Smooth muscle cell (in vitro differentiated cells): ENCODE data around the gene ARGLU1. TPM values are rescaled to one million over a fixed set of nuclear protein-coding genes. Genes with fewer than 3 reads are reported as not detected.

ENCODE experiments used
- DNase-seq: peaks from one replicate; lab custom pipeline; 2025; ENCODE audit not compliant: unreplicated experiment; lab: John Stamatoyannopoulos, UW
- H2AFZ ChIP-seq: fragments of 200-600 bp; sonication (generic); 2 replicates; pipeline ENCODE4 v1.6.0; 2016; ENCODE audit warnings: antibody characterized with exemption, low read depth, mild to moderate bottlenecking
- H3F3A ChIP-seq: fragments of 200-600 bp; sonication (generic); 2 replicates; pipeline ENCODE4 v1.6.0; 2017; ENCODE audit warnings: antibody characterized with exemption, low read depth
- H3K27ac ChIP-seq: fragments of 200-600 bp; sonication (generic); 2 replicates; pipeline ENCODE4 v1.5.1; 2016; ENCODE audit warnings: low read depth, mild to moderate bottlenecking
- H3K27me3 ChIP-seq: fragments of 200-600 bp; sonication (generic); 2 replicates; pipeline ENCODE4 v1.6.1; 2016; ENCODE audit warnings: low read depth, mild to moderate bottlenecking
- H3K36me3 ChIP-seq: fragments of 200-600 bp; sonication (generic); 2 replicates; pipeline ENCODE4 v1.5.1; 2016; ENCODE audit warnings: low read depth
- H3K4me1 ChIP-seq: fragments of 200-600 bp; sonication (generic); 2 replicates; pipeline ENCODE4 v1.5.1; 2016; ENCODE audit warnings: low read depth
- H3K4me2 ChIP-seq: fragments of 200-600 bp; sonication (generic); 2 replicates; pipeline ENCODE4 v1.6.0; 2016; ENCODE audit warnings: mild to moderate bottlenecking
- H3K4me3 ChIP-seq: fragments of 200-600 bp; sonication (generic); 2 replicates; pipeline ENCODE4 v1.5.1; 2016; ENCODE audit warnings: mild to moderate bottlenecking
- H3K79me2 ChIP-seq: fragments of 200-600 bp; sonication (generic); 2 replicates; pipeline ENCODE4 v1.6.0; 2016; ENCODE audit warnings: low read depth, mild to moderate bottlenecking
- H3K9ac ChIP-seq: fragments of 200-600 bp; sonication (generic); 2 replicates; pipeline ENCODE4 v1.6.0; 2016; ENCODE audit warnings: low read depth
- H3K9me3 ChIP-seq: fragments of 200-600 bp; sonication (generic); replicated peaks from 2 replicates; pipeline ENCODE4 v1.5.1; 2016; ENCODE audit warnings: low read depth
- H4K20me1 ChIP-seq: fragments of 200-600 bp; sonication (generic); 2 replicates; pipeline ENCODE4 v1.6.0; 2016; ENCODE audit warnings: low read depth
- whole genome bisulfite sequencing: methylation state at CpG from one replicate; pipeline ENCODE4 v1.1.7; 2016; ENCODE audit warnings: low lambda C conversion rate; 5-methylcytosine and 5-hydroxymethylcytosine counted together
- polyA plus RNA-seq: library from polyadenylated mRNA; unstranded; fragments of >200 nt; fragmentation: Nextera tagmentation; extraction: Ambion mirVana; gene quantifications from 2 replicates; pipeline ENCODE4 v1.2.1, GENCODE V29; 2016
- total RNA-seq: library from RNA; depleted of rRNA; stranded (reverse); fragments of >200 nt; gene quantifications from 2 replicates; pipeline ENCODE4 v1.2.3, GENCODE V29; 2014
- TF ChIP-seq, protein P1 (sequence below): fragments of 200-600 bp; sonication (generic); IDR thresholded peaks from 2 replicates; pipeline ENCODE4 v1.5.1; 2017; ENCODE audit warnings: borderline replicate concordance, mild to moderate bottlenecking, antibody characterized with exemption; ENCODE audit not compliant: insufficient read depth, poor library complexity, severe bottlenecking

ARGLU1 gene
- total and polyA plus RNA-seq, 2 experiments from 2014 or later = 36.5 to 43.6 TPM

DNA sequence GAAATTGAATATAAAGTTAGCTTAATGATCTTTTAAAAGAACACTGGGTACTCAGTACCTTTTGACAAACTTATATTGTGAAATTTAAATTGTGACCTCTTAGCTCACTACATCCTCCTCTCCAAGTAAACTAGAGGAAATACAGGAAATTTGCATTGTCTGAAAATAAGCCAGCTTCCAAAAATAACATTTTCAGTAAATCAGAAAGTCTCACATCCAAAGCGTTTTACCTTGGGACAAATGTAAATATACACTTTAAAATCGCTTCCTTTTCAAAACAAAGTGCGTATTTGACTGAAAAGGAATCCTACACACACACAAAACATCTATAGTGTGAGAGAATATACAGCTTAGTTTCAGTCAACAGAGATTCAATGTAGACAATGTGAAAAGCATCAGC lies 30.4 kb downstream of the ARGLU1 start:
- Histone ChIP-seq H3K4me2 (no peak overlapping the region), H3K27me3 (no peaks in the 10 kb centered on the region), H3K27ac (no peak overlapping the region), H3K4me1 (peaks cover 4% of the 10 kb centered on the region), H3K9ac (no peak overlapping the region), H3F3A (peaks cover 8% of the 10 kb centered on the region), H3K79me2 (peaks cover 22% of the 10 kb centered on the region), H3K9me3 (no peaks in the 10 kb centered on the region), H2AFZ (no peak overlapping the region), H3K4me3 (no peak overlapping the region), H4K20me1 (peaks cover 53% of the 10 kb centered on the region), H3K36me3 (no peaks in the 10 kb centered on the region)
- WGBS = 72% methylated on average over 3 of the region's 3 CpGs
- no peak for DNase-seq
- TF ChIP-seq, protein P1, sequence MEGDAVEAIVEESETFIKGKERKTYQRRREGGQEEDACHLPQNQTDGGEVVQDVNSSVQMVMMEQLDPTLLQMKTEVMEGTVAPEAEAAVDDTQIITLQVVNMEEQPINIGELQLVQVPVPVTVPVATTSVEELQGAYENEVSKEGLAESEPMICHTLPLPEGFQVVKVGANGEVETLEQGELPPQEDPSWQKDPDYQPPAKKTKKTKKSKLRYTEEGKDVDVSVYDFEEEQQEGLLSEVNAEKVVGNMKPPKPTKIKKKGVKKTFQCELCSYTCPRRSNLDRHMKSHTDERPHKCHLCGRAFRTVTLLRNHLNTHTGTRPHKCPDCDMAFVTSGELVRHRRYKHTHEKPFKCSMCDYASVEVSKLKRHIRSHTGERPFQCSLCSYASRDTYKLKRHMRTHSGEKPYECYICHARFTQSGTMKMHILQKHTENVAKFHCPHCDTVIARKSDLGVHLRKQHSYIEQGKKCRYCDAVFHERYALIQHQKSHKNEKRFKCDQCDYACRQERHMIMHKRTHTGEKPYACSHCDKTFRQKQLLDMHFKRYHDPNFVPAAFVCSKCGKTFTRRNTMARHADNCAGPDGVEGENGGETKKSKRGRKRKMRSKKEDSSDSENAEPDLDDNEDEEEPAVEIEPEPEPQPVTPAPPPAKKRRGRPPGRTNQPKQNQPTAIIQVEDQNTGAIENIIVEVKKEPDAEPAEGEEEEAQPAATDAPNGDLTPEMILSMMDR = no peak

DNA sequence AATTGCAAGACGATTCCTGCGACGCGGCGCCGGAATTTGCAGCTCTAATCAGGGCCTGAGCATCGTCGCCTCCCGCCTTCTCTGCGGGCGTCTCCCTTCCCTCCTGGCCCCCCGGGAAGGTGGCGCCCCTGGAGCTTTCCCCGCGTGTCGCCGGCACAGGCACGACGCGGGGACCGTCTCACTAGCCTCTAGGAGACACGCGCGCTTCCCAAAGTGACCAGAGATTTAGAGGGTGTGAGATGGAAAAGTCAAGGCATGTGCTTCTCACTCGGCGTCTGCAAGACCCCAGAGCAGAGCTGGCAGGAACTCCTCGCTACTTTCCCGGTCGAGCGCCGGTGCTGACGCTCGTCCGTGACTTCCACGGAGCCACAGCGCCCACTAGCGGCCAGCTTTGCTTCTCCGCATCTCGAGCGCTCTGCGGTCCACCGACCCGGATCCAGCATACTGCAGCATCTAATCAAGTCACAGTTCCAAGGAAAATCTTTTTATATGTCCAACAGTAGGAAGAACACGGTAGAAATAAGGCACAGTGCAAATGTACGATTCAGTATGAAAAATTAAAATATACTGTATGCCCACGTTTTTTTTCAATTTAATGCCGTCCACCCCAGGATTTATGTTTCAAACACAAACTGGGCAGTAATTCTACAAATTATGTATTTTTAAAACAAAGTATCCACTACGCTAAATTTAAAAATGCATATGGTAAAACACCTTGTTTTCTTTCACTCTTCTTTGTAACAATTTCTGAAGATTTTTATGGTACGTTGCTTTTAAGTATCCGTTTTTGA lies 31.5 kb downstream of the ARGLU1 start:
- H3K9me3 ChIP-seq = no peaks in the 10 kb centered on the region
- TF ChIP-seq, protein P1 = peak; percentile 98
- peak overlapping the region; percentile 84 for H3K4me3 ChIP-seq
- DNase-seq = peak; percentile 75
- peaks cover 45% of the 10 kb centered on the region for H4K20me1 ChIP-seq
- peaks cover 32% of the 10 kb centered on the region for H3K79me2 ChIP-seq
- H3K4me2 ChIP-seq = peak overlapping the region; percentile 89
- peaks cover 9% of the 10 kb centered on the region for H3K4me1 ChIP-seq
- H2AFZ ChIP-seq = no peak overlapping the region
- H3K27ac ChIP-seq = no peak overlapping the region
- no peak overlapping the region for H3K9ac ChIP-seq
- 7% methylated on average over 50 of the region's 50 CpGs for WGBS
- no peaks in the 10 kb centered on the region for H3K27me3 ChIP-seq
- peaks cover 8% of the 10 kb centered on the region for H3F3A ChIP-seq
- no peaks in the 10 kb centered on the region for H3K36me3 ChIP-seq

DNA sequence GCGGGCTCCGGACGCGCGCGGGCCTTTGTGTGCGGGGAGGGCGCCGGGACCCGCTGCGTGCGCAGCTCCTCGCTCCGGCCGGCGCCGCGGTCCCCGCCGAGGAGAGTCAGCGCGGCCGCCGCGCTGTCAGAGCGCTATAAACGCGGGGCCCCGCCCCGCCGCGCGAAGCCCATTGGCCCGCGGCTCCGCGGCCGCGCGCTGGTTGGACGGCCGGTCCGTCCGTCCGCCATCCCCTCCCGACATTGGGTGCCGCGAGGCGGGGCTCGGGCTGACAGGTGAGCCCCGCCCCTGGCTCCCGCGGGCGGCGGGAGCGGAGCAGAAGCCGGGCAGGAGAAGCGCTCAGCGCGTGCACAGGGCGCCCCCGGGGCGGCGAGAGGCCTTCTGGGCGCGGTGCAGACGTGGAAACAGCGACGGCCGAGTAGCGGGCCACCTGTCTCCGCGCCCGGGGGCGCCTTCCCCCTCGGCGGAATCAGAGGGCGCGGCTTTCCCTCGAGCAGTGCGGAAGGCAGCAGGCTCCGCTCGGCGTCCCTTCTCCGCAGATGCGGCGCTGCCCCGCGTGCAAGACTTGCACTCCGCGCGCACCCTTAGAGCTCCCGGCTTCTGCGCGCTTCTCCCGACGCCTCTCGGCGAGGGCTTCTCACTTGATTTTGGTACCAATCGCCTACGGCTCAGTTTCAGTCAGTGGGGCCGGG lies 32.2 kb downstream of the ARGLU1 start, which contains the start of gene EFNB2:
Gene EFNB2 (minus strand): TSS at position 111 of the 692 bp plus-strand sequence. CDS start 698 bp downstream, outside the sequence.
- H3K27me3 ChIP-seq = no peaks in the 10 kb centered on the region

More for the DNA sequence above, 32.2 kb downstream of the ARGLU1 start, which contains the start of gene EFNB2:
- Histone ChIP-seq H3K4me2 (peak within 1 kb of the TSS; percentile 95), H3K36me3 (no peaks in the 10 kb centered on the region), H3K79me2 (peaks cover 40% of the 10 kb centered on the region), H3K9me3 (no peaks in the 10 kb centered on the region), H3F3A (peaks cover 8% of the 10 kb centered on the region), H4K20me1 (peaks cover 38% of the 10 kb centered on the region), H3K9ac (peak within 1 kb of the TSS; percentile 78), H2AFZ (no peak within 1 kb of the TSS), H3K27ac (peak within 1 kb of the TSS; percentile 87), H3K4me3 (peak within 1 kb of the TSS; percentile 84), H3K4me1 (peaks cover 13% of the 10 kb centered on the region)
- WGBS = under 1% methylated on average over 77 of the region's 102 CpGs
- peak; percentile 42 for DNase-seq
- TF ChIP-seq, protein P1 = no peak
